Measurements from ENCODE around the gene EPHA3.

EPHA3 gene

DNA sequence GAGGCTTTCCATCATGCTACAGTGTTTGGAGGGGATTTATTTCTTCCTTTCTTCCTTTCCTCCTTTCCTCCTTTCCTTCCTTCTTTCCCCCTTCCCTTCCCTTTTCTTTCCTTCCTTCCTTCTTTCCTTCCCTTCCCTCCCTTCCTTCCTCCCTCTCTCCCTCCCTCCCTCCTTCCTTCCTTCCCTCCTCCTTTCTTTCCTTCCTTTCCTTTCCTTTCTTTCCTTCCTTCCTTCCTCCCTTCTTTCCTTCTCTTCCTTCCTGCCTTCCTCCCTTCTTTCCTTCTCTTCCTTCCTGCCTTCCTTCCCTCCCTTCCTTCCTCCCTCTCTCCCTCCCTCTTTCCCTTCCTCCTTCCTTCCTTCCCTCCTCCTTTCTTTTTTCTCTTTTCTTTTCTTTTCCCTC is 127.2 kb downstream of the EPHA3 start:
- no peak for DNase-seq

DNA sequence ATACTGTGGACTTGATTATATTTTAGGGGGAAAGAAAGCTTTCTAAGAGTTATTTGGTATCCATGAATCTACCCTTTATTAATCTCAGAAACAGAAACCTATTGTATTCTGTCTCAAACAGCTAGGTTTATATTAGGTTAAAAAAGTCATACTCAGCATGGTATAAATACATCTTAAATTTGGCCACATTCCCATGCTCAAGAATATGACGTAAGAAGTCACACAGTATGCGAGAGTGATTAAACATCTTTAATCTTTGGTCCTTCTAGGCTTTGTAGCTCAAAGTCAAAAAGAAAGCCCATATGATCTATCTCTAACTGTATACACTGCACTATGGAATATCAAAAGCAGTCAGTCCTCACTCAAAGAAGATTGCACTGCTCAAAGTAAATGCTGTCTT is 131.4 kb downstream of the EPHA3 start:
- DNase-seq: no peak

DNA sequence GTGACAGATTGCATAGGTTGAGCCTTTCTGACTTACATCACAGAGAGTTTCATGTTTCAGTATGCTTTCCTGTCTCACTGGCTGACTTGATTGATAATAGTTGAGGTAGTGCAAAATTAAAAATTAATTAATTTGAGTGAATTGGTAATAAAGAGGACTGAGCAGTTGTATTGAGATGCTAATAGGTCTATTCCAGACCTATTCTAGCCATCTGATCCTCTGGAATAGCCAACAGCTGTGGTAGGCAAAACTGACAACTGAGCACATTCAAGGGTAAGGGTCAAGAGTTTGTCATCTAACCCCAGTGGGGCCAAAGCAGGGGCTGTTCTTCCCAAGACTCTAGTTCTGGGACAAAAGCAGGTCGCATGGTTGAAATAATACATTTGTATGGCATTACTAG is 132.4 kb downstream of the EPHA3 start:
- DNase-seq: no peak

DNA sequence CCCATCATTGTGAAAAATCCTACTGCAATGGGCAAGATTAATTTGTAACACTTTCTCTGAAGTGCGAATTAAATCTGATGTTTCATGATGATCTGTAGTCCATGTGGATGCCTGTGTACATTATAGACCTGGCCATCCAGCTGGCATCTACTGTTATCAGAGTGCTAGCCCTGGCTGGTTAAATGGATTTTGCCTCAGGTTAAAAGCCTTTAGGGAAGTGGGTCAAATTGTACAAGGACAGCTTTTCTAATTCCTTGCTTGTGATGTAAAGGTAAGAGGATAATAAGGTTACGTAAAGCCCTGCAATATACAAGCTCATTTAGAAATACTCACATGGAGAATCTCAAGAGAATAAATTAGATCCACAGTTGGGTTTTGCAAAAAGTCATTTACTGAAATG is 138.2 kb downstream of the EPHA3 start:
- no peak for DNase-seq

DNA sequence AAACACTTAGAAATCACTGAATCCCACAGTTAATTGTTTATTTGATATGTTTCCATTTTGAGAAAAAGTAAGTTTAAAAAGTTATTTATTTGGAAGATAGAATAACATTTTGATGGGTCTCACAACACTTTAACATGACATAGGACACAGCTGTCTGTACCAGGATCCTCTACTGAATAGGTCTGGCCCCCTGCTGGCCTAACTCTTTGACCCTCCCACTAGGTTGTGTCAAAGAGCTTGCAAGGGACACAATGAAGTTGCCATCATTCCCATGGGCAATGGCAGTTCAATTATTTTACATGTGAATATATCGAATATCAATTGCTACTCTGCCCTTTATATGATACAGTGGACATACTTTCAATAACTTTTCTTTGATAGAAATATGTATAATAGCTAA is 138.9 kb downstream of the EPHA3 start:
- no peak for DNase-seq

DNA sequence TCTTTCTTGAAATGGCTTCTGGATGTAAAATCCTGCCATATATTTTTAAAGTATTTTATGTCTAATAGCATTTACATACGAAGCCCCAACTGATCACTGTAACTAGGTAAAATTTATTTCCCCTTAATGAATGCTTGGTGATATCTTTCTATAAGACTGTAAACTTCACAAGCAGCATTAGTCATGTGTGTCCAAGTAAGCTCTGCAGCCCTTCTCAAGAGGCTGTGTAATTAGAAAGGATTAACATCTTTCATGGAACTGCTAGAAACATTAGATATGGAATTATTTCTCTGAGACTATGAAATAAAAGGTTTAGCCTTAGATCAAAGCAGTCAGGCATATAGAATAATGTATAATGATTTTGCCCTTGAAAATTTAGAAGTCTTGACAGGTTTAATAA is 143.3 kb downstream of the EPHA3 start:
- DNase-seq: no peak

DNA sequence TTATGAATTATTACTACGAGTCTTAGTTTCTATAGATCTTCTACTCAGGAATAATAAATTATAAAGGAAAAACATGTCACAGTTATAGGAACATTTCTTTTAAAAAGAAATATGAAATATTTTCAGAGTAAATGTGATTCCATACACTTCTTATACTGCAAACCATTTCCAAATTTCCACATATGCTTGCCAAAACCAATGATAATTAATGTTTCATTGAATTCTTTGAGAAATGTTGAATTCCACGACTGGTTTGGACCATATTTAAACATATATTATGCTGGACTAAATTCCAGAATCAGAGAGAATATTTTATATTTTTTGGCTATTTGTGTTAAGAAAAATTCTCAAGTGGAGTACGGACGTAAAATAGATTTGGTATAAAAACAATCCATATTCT is 144.6 kb downstream of the EPHA3 start:
- no peak for DNase-seq

DNA sequence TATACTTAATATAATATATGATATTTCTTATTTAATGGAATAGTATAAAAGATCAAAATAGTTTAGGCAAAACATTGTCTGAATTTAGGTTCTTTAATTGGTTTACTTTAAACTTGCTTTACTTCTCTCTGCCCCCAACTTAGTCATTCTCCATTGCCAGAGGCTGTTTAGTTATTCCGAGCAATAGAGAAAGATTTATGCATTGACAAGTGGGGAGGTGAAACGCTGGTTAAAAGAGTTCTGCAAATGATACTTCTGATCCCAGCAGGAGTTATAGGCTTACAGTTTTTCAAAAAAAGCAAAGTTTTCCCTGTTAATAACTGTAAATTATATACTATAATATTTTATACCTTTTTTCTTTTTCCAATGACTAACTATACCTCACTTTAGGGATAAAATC is 145.4 kb downstream of the EPHA3 start:
- no peak for DNase-seq

DNA sequence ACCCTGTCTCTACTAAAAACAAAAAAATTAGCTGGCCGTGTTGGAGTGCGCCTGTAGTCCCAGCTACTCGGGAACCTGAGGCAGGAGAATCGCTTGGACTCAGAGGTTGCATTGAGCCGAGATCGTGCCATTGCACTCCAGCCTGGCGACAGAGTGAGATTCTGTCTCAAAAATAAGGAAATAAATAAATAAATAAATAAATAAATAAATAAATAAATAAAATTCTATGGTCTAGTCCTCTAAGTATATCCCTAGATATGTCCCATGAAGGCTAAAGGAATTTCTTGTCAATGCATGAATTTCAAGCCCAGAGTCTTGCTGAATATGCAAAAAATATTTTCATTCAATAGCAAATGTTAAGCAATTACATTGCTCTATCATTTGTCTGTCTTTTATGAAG is 149.0 kb downstream of the EPHA3 start:
- DNase-seq: no peak

DNA sequence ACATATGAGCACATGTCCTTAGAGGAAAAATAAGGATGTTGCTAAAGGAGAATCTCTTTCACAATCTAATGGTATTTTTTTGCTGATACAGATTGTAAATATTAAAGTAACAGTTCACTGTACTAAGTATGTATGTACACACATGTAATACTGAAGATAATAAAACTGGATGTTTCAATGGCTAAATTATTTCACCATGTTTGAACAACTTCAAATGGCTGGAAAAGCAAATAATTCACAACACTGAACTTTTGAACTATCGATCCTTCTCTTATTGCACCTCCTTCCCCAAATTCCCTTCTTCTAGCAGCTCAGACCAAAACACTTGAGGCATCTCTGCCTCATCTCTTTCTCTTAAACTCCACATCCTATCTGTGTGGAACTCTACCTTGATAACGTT is 149.5 kb downstream of the EPHA3 start:
- DNase-seq: no peak

DNA sequence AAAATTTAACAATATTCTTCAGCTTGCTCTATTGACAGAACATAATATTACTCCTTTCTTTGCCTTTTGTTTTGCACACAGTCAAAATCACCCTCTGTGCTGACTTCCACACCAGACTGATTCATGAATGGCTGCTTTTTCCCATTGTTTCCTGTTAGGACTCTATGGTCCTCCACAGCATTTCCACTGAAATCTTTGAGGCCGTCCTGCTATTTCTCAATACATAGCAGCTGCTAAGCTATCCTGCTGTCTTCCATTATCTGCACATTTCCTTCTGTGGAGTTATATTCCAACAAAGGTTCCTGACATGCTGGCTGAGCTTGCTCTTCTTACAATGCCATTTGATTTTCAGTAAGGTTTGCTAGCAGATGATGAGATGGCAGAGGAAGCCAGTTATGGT is 153.3 kb downstream of the EPHA3 start:
- no peak for DNase-seq

DNA sequence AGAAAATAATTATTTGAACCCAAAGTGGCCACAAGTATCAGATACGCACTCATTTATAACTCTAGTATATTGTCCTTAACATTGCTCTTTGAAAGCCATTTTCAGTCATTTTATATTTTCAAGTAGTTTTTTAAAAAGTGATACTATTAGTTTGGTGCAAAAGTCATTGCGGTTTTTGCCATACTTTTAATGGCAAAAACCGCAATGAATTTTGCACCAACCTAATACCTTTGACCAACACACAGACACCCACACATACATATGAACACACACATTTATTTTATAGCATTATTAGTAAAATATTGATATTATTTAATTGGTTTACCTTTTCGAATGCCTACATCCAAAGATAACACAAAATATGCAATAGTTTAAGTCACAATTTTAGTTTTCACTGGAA is 154.3 kb downstream of the EPHA3 start:
- no peak for DNase-seq

DNA sequence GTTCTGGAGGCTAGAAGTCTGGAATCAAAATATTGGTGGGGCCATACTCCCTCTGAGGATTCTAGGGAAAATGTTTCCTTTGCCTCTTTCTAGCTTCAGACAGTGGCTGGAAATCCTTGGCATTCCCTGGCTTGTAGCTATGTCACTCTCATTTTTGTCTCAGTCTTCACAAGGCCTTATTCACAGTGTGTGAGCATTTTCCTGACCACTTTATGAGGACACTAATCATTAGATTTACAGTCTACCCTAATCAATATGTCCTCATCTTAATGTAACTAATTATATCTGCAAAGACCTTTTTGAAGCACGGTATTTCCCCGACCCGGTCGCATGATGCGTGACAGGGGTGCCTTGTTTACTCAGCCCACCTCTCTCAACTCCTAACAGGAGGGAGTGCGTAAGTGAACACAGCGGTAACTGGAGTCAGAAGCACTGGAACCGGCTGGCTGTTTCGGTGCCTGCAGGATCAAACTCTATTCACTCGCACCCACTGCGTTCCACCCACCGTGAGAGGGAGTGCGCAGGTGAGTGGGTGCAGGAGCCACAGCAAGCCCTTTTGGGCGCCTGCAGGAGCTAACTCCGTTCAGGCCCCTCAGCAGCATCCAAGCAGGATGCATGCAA is 155.0 kb downstream of the EPHA3 start:
- no peak for DNase-seq

DNA sequence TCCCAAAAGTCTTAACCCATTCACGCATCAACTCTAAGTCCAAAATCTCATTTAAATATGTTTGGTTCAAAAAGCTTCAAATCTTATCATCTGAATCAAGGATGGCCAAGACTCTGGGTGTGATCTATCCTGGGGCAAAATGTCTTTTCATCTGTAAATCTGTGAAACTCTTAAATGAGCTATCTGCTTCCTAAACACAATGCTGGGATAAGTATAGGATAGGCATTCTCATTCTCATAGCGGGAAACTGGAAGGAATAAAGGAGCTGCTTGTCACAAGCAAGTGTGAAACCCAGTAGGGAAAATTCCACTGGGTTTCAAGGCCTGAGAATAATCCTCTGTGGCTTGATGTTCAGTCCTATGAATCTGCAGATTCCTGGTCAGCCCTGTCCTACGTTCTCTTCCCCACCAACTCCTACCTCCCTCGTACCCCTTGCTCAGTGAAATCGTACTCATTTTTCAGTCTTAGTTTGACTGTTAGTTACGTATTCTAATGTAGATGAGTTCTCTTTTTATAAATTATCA is 156.7 kb downstream of the EPHA3 start:
- DNase-seq: no peak

DNA sequence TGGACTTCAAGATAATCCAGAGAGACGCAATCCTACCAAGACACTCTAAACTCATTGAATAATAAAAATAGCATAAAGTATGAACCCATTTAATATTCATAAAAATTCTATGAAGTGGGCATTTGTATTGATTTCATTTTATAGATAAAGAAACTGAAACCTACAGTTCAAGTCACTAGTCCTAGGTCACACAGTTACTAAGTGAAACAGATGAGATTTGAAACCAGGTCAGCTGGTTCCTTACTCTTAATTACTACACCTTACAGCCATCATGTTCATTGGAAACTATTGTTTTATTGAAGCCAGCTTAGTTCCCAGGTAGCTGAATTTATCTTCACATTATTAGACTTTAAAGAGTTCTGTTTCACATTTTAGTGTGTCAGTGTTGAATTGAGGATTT is 158.7 kb downstream of the EPHA3 start:
- DNase-seq: no peak

DNA sequence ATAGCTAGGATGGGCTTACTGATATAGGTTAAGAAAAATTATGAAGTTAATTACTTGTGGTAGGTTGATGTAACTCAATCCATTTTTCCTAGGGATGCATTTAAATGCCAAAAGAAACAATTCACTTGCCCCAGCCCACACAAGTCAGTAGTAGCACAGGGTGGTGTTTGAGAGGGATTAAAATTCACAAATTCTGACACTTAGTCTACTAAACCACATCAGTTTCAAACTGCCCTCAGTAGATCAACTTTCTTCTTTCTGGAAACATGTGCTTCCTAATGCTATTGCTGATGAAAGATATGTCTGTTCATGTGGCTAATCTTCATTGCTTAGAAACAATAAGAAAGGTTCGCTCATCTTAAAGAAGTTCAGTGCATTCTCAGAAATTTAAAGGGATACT is 160.6 kb downstream of the EPHA3 start:
- DNase-seq: no peak

DNA sequence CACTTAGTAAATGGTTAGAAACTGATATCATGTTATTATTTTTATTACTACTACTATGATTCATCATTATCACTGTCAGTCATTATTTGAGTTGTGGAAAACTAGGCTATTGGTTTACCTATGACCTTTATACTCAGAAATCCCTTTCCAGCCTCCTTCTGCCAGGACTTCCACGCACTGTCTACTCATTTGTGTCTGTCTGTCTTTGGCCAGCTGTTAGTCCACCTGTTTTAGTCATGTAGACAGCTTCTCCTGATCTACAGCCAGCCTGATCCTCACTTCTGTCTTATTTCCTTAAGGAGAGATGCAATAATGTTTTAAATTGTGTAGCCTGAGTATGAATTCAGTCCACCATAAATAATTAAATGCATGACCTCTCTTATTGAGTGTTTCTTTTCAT is 162.8 kb downstream of the EPHA3 start:
- DNase-seq: no peak

DNA sequence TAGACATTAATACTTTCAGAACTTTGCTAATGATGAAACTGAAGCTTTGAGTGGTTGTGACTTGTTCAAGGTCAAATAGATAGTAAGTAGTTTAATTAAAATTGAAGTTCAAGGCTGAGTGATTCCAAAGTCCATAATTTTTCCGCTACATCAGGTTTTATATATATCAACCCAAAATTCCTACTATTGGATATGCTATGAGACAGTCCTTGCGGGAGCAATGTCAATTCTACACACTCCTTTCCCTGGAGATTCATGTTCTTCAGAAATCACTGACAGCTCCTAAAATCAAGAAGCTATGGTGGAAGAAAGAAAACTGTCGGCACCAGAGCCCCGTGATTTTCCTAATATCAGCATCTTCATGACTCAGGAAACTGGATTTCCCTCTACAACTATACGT is 167.6 kb downstream of the EPHA3 start:
- DNase-seq: no peak

DNA sequence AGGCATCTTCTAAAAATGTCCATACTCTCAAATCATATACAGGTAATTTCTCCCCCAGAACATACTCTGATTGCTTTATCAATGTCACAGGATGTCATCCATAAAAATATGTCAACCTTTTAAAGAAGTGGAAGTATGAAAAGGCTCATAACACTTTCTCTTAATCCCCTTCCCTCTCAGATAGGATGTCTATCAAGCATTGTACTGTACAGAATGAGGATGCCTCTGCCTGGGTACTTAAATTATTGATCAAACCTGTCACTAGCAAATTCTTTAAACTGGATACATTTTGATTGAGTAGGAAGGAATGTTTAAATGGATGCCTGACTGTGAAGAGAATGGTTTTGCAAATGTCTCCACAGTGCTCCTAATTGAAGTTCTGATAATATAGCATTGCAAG is 168.7 kb downstream of the EPHA3 start:
- DNase-seq: no peak

DNA sequence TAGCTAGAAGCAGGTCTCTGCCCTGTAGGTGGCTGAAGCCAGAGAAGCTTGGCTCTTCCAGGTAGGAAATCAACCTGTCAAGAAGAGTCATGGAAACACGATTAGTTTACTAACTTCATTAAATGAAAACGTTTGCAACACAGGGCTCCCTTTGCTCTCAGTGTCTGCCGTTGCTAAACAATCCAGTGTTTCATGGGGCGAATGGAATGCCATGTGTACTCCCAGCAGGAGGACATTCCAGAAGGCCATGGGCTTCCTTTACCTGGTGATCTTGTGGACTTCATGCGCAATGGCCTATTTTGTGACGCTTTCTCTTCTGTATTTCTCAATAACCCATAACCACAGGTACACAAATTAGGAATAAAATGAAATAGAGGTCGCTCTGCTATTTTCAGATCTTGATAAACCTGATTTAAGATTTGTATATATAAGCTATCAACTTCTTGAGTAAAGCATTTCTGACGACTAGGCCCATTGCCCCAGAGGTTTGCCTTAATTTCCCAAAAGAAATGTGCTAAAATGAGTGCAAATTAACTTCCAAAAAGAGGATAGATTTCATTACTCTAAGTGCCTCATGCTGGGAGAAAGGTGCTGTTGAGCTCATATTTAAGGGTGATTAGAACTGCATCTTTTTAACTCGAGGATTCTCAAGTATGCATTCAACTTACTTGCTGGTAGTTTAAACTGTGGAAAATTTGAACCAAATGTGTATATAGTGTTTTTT is 171.0 kb downstream of the EPHA3 start:
- no peak for DNase-seq

DNA sequence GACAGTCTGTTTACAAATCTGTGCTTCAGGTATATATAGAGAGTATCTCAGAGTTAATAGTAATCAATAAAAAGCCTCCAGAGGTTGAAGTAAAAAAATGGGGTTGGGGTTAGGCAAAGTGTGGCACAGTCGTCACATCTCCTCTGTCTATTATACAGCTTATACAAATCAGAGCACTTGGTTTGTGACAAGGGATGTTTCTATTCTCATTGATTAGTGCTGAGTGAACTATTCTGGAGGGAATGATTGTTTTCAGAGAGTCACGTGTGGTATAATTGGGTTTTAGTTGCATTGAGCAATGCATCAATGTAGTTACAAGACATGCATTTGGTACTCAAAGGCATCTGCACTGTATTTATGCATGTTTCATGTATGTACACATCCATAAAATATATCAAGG is 172.9 kb downstream of the EPHA3 start:
- no peak for DNase-seq

DNA sequence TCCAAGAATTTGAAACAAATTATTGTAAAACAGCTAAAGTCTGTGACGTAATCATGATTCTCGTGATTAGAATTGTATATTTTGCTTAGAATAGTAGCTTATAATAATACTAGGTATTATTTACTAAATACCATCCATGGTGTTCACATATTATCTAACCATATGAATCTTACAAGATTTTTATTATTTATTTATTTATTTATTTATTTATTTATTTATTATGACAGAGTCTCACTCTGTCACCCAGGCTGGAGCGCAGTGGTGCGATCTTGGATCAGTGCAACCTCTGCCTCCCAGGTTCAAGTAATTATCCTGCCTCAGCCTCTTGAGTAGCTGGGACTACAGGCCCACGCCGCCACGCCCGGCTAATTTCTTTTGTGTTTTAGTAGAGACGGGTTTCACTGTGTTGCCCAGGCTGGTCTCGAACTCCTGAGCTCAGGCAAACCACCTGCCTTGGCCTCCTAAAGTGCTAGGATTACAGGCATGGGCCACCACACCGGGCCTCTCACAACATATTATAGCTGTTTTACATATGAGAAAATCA is 173.5 kb downstream of the EPHA3 start:
- DNase-seq: no peak

DNA sequence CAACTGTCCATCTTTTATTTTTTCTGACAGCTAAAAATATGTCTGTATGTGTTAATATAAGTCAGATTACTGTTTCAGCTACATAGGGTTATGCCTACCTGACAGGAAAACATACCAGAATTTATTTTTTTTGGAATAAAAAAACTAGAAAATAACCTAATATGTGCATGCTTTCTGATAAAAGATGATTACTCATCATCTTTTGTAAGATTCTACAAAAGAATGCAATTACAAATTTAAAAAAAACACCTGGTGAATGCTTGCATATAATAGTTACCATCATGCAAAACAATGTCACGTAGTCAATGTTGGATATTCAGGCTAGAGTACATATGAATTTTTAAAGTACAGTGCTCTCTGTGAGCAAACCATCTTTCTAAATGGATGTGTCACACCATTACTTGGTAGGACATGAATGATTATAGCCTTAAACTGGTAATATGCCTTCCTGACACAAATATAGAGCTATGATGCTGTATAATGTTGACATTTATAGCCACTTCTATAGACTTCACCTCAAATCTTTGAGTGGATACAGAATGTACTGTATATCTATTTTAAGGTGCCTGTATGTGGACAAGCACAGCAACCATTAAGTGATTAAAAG is 180.6 kb downstream of the EPHA3 start:
- no peak for DNase-seq

DNA sequence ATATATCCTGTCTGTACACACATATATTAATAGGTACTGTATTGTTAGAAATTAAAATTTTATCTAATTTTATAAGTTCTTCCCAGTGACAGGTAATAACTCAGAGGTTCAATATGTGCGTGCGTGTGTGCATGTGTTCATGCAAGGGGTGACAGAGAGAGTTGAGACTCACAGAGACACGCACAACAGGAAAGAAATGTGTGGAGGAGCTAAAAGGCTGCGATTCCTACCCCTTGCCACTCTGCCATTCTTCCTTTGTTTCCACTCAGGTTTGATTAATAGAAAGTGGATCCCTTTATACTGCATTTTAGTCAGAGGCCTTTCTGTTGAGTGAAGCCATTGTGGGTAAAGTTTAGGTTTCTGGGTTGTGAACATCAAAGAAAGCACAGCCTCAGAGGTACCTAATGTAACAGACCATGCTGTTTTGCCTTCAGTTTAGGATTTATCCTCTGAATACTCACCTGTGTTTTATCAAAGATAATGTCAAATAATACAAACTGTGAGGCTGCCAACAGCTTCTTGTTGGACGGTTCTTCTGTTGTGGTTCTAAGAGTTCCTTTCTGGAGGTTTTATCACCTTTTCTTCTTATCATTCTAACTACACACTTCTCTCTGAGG is 182.3 kb downstream of the EPHA3 start:
- DNase-seq: no peak
